Type B pancreatic cell (in vitro differentiated cells): ENCODE data around the gene PDE4B. TPM values are rescaled to one million over a fixed set of nuclear protein-coding genes. Genes with fewer than 3 reads are reported as not detected.
A peak's percentile ranks its signal among the peaks of the same experiment; 100 is the strongest.

Experiments
- DNase-seq: peaks from one replicate; pipeline ENCODE4 v3.0.0; 2021; ENCODE audit warnings: mixed read lengths; ENCODE audit not compliant: unreplicated experiment; ENCODE audit errors: extremely low spot score
- H3K27ac Mint-ChIP-seq: 2 replicates; pipeline ENCODE4 v1.8.0; 2021; ENCODE audit warnings: mild to moderate bottlenecking, mixed read lengths
- H3K27me3 Mint-ChIP-seq: 2 replicates; pipeline ENCODE4 v1.8.0; 2021; ENCODE audit warnings: mixed read lengths
- H3K36me3 Mint-ChIP-seq: 2 replicates; pipeline ENCODE4 v1.8.0; 2021; ENCODE audit warnings: mixed read lengths
- H3K4me1 Mint-ChIP-seq: one replicate; pipeline ENCODE4 v1.8.0; 2021; ENCODE audit warnings: mixed read lengths; ENCODE audit not compliant: unreplicated experiment
- H3K4me3 Mint-ChIP-seq: 2 replicates; pipeline ENCODE4 v1.8.0; 2021; ENCODE audit warnings: mild to moderate bottlenecking, mixed read lengths
- H3K9me3 Mint-ChIP-seq: 2 replicates; pipeline ENCODE4 v1.8.0; 2021; ENCODE audit warnings: mixed read lengths
- total RNA-seq: library from RNA; stranded (reverse); gene quantifications from 2 replicates; pipeline ENCODE4 v1.2.1, GENCODE V29; 2021; ENCODE audit warnings: low replicate concordance
- TF ChIP-seq, protein P1 (sequence below): fragments of 200-600 bp; sonication (generic); conservative IDR thresholded peaks from 2 replicates; pipeline ENCODE4 v1.5.0; 2021; ENCODE audit warnings: antibody characterized with exemption, mild to moderate bottlenecking

PDE4B gene
- total RNA-seq, 1 donor from 2014 or later: 4.7 TPM

DNA sequence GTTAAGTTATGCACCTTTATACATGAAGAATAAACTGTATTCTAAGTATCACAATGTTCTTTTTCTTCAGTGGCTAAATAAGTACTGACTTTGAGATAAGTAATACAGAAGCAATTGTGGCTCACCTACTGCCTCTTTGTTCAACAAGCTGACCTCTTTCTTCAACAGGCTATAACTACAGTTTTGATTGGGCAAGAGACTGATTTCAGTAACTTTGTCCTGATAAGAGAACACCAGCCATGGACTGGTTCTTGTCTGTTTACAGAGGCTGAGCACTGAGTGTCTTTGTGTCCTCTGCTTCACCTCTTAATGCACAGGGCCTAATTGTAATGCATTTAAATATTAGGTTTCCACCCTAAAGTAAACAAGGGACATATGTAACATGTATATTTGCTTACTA is 34.6 kb upstream of the PDE4B start:
- TF ChIP-seq, protein P1, sequence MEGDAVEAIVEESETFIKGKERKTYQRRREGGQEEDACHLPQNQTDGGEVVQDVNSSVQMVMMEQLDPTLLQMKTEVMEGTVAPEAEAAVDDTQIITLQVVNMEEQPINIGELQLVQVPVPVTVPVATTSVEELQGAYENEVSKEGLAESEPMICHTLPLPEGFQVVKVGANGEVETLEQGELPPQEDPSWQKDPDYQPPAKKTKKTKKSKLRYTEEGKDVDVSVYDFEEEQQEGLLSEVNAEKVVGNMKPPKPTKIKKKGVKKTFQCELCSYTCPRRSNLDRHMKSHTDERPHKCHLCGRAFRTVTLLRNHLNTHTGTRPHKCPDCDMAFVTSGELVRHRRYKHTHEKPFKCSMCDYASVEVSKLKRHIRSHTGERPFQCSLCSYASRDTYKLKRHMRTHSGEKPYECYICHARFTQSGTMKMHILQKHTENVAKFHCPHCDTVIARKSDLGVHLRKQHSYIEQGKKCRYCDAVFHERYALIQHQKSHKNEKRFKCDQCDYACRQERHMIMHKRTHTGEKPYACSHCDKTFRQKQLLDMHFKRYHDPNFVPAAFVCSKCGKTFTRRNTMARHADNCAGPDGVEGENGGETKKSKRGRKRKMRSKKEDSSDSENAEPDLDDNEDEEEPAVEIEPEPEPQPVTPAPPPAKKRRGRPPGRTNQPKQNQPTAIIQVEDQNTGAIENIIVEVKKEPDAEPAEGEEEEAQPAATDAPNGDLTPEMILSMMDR: no peak
- Mint-ChIP-seq H3K36me3 (no peaks in the 10 kb centered on the region), H3K9me3 (peaks cover 4% of the 10 kb centered on the region), H3K27ac (no peak overlapping the region), H3K27me3 (peaks cover 8% of the 10 kb centered on the region), H3K4me3 (no peak overlapping the region), H3K4me1 (peaks cover 11% of the 10 kb centered on the region)
- DNase-seq: no peak

DNA sequence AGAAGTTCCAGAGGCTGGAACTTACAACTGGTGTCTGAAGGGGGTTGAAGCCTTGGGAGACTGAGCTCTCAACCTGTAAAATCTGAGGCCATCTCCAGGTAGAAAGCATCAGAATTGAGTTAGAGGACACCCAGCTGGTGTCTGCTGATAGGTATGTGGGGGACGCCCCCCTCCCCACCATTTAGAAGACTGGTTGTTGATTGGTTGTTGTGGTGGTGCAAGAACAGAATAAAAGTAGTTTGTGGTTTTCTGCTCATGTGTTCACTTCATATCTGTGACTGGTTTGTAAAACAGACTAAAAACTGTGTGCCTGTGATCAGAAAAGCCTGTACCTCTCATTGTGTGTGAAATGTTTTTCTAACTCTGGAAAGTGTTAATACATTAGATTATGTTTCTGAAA is 33.2 kb upstream of the PDE4B start:
- H3K4me3 Mint-ChIP-seq: no peak overlapping the region
- peaks cover 11% of the 10 kb centered on the region for H3K4me1 Mint-ChIP-seq
- no peaks in the 10 kb centered on the region for H3K36me3 Mint-ChIP-seq
- peaks cover 3% of the 10 kb centered on the region for H3K27me3 Mint-ChIP-seq
- no peak overlapping the region for H3K27ac Mint-ChIP-seq
- peaks cover 4% of the 10 kb centered on the region for H3K9me3 Mint-ChIP-seq
- TF ChIP-seq, protein P1: no peak
- no peak for DNase-seq

DNA sequence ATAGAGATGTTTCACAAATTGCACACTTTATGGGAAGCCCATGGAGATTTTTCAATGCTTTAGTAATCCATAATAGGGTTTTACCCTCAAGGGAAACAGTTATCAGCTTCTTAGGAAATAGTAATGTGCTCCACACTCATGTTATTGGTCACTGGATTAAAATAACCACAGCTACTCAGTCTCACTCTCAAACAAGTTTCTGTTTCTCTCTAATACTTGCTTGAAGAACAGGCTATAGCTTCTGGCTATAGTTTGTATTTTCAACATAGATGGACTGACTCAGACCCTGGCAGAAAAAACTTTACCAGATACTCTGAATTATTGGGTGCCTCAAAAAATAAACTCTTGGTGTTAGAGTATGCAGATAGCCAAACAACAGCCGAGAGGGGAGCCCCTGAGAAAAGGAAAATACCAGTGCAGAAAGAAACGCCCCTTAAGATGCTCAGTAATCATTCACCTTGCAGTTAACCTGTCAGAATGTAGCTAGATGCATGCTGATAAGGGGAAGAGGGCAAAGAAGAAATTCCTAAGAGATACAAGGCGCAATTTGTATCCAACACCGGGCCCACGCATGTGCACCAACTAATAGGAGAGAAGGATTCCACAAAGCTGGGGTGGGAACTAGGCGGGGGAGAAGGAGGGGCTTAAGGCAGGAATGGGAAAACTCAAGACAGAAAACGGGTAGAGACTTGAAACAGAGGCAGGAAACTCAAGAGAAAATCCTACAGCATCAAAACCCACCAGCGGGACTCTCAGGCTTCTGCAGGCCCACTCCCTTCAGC is 30.4 kb upstream of the PDE4B start:
- H3K27me3 Mint-ChIP-seq: peaks cover 3% of the 10 kb centered on the region
- peak overlapping the region; percentile 55 for H3K4me3 Mint-ChIP-seq
- peak overlapping the region; percentile 7 for H3K27ac Mint-ChIP-seq
- H3K9me3 Mint-ChIP-seq: peaks cover 4% of the 10 kb centered on the region
- H3K4me1 Mint-ChIP-seq: peaks cover 11% of the 10 kb centered on the region
- DNase-seq: no peak
- no peaks in the 10 kb centered on the region for H3K36me3 Mint-ChIP-seq
- TF ChIP-seq, protein P1: no peak

DNA sequence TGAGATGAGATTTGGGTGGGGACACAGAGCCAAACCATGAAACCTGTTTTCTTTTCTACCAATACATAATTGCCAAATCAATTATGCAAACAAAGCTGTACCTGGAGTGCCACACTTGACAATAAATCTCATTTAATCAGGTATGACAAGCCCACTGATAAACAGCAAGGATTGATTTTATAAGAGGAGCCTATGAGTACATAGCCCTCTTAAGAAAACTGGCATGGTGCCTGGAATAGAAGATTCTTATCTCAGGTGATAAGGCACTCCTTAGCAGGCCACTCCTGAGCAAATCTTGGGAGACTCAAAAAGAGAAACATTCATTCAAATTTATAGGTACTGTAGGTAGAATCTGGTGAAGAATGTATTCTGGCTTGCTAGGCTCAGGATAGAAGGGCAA is 28.6 kb upstream of the PDE4B start:
- peaks cover 11% of the 10 kb centered on the region for H3K4me1 Mint-ChIP-seq

DNA sequence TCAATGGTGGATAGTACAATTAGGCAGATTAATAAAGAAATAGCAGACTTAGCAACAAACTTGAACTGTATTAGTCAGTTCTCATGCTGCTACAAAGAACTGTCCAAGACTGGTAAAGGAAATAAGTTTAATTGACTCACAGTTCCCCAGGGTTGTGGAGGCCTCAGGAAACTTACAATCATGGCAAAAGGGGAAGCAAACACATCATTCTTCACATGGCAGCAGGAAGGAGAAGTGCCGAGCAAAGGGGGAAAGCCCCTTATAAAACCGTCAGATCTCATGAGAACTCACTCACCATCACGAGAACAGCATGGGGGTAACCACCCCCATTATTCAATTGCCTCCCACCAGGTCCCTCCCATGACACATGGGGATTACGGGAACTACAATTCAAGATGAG is 27.1 kb upstream of the PDE4B start:
- Mint-ChIP-seq H3K36me3 (no peaks in the 10 kb centered on the region), H3K9me3 (peaks cover 9% of the 10 kb centered on the region), H3K27ac (no peak overlapping the region), H3K4me1 (peaks cover 11% of the 10 kb centered on the region), H3K4me3 (no peak overlapping the region), H3K27me3 (peaks cover 3% of the 10 kb centered on the region)
- TF ChIP-seq, protein P1: no peak
- DNase-seq: no peak

More for the DNA sequence above, 28.6 kb upstream of the PDE4B start:
- H3K27me3 Mint-ChIP-seq: peaks cover 3% of the 10 kb centered on the region
- no peaks in the 10 kb centered on the region for H3K36me3 Mint-ChIP-seq
- H3K4me3 Mint-ChIP-seq: no peak overlapping the region
- peaks cover 4% of the 10 kb centered on the region for H3K9me3 Mint-ChIP-seq
- H3K27ac Mint-ChIP-seq: no peak overlapping the region
- no peak for DNase-seq
- TF ChIP-seq, protein P1: no peak
